Motor neuron (in vitro differentiated cells): ENCODE measurements around the gene NPM1. TPM values are rescaled to one million over a fixed set of nuclear protein-coding genes. Genes with fewer than 3 reads are reported as not detected.

Experiments used
- ATAC-seq, 8 experiments: fragments of 200-7000 bp; cut with Tn5 transposase; replicated peaks in 6 of 8; 2 replicates each; pipeline ENCODE4 v1.8.0; 2021; ENCODE audit warnings: mild to moderate bottlenecking in 8 of 8, moderate library complexity in 8 of 8
- H3K27ac ChIP-seq, 2 donors: fragments of 250-450 bp; sonication (Bioruptor Pico); 2 replicates each; pipeline ENCODE4 v1.9.0; 2021; ENCODE audit warnings: antibody characterized with exemption in 2 of 2, mild to moderate bottlenecking in 2 of 2, moderate library complexity in 1 of 2
- H3K4me1 ChIP-seq, 2 donors: fragments of 250-450 bp; sonication (Bioruptor Pico); replicated peaks in 1 of 2; 2 replicates each; pipeline ENCODE4 v1.6.1; 2021; ENCODE audit warnings: antibody characterized with exemption in 2 of 2, mild to moderate bottlenecking in 2 of 2, moderate library complexity in 1 of 2
- H3K4me3 ChIP-seq, 5 donors: fragments of 250-450 bp; sonication (Bioruptor Pico); 2 replicates each; pipeline ENCODE4 v1.9.0; 2021; ENCODE audit warnings: antibody characterized with exemption in 5 of 5, mild to moderate bottlenecking in 5 of 5, moderate library complexity in 4 of 5
- WGBS, 10 experiments: fragments of 450-650 bp; shearing (Covaris generic); methylation state at CpG; one replicate each; pipeline ENCODE4 v1.0.0; 2022; 5-methylcytosine and 5-hydroxymethylcytosine counted together
- in situ Hi-C, 9 experiments: fragments of 400-800 bp; cut with MboI; loops; one replicate each; pipeline ENCODE4 v1.15.0; 2021; ENCODE audit warnings: low sequenced_read_pairs in 9 of 9, low pct_unique_long_range_greater_than_20kb in 2 of 9; ENCODE audit not compliant: unreplicated experiment in 9 of 9
- total RNA-seq, 8 experiments: library from RNA; unstranded; fragments of 300-600 nt; gene quantifications; 2 replicates each; pipeline versions ENCODE4 v1.2.3 to v1.2.4, GENCODE V29; 2022

Gene NPM1
- total RNA-seq, 8 experiments from 2014 or later, result 1,095 to 3,241 (median 1,712) TPM

- Histone ChIP-seq H3K4me1 (peaks cover 30 to 40% of the 10 kb centered on the region in 2 donors), H3K27ac (peak overlapping the region; percentile 4 to 20), H3K4me3 (no peak overlapping the region)
- in situ Hi-C loops, result no loop called here
- ATAC-seq, result peak in 5 of 8 experiments; percentile 7 to 56 (median 19)
- 60 to 100% (median 88%) methylated on average over 1 to 5 of the region's 13 CpGs; no CpG with 5 or more reads in 6 of the 10 experiments for WGBS, 10 experiments
Measured at GRCh38 chr5:171436804-171437285, 49.2 kb downstream of the NPM1 start.

DNA sequence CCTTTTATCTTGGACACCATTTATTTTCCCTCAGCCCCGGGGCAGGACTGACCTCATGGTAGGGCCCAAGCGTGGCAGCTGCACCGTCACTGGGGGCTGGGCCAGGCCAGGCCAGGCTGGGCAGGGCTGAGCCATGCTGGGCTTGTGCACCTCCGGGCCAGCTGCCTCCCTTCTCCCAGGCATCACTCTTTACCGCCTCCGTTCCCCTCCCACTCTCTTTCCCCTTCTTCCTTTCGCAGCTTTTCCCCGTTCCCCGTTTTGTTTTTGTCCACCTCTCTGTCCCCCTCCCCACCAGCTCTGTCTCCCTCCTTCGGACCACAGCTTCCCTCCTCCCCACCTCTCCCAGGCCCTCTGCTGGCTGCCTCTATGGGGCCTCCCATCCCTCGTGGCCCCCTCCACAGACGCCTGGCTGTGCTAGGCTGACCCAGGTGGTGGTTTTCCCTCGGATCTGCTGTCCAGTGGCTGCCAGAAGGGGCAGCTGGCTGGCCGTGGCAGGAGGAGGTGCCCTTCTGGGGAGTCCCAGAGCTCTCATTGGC is 49.7 kb downstream of the NPM1 start:
- Histone ChIP-seq H3K4me3 (no peak overlapping the region), H3K27ac (peak overlapping the region; percentile 4 to 20), H3K4me1 (peaks cover 30 to 43% of the 10 kb centered on the region in 2 donors)
- peak in 6 of 8 experiments; percentile 18 to 79 (median 74) for ATAC-seq
- in situ Hi-C loops, result no loop called here
- WGBS, 10 experiments, result 37 to 60% methylated on average over 1 to 10 of the region's 14 CpGs; no CpG with 5 or more reads in 8 of the 10 experiments

DNA sequence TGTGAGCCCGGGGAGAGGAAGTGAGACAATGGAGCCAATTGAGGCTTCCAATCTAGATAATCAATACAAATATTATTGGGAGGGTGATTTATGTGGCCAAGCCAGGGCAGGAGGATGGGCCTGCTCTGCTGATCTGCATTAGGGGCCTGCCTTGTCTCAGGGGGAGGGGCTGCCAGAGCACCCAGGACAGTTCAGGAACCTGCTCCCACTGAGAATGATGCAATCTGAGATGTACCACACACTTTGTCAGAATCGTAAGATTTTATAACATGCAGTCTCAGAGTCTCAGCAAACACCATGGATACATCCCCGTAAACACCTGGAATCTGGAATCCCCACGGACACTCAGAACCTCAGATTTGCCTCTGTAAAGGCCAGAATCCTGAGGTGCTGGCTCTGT is 51.1 kb downstream of the NPM1 start:
- peaks cover 19 to 32% of the 10 kb centered on the region in 2 donors for H3K4me1 ChIP-seq
- H3K27ac ChIP-seq, result peak overlapping the region; percentile 52 to 68
- peak in 5 of 8 experiments; percentile 59 to 80 (median 61) for ATAC-seq
- no peak overlapping the region for H3K4me3 ChIP-seq
- 0 to 100% (median 62%) methylated on average over 1 to 2 of the region's 4 CpGs; no CpG with 5 or more reads in 7 of the 10 experiments for WGBS, 10 experiments
- in situ Hi-C loops, result no loop called here

GRCh38 chr5:171441246-171441791 is 53.7 kb downstream of the NPM1 start:
- in situ Hi-C loops, result no loop called here
- WGBS, 10 experiments, result 57 to 100% (median 94%) methylated on average over 1 to 8 of the region's 14 CpGs; no CpG with 5 or more reads in 1 of the 10 experiments
- Histone ChIP-seq H3K4me3 (no peak overlapping the region), H3K27ac (no peak overlapping the region), H3K4me1 (peaks cover 23 to 32% of the 10 kb centered on the region in 2 donors)
- peak in 1 of 8 experiments; percentile 17 for ATAC-seq

GRCh38 chr5:171442287-171443042 is 54.8 kb downstream of the NPM1 start:
- H3K27ac ChIP-seq, result no peak overlapping the region
- H3K4me3 ChIP-seq, result no peak overlapping the region
- no peak for ATAC-seq
- WGBS, 10 experiments, result 59 to 92% (median 72%) methylated on average over 2 to 8 of the region's 13 CpGs; no CpG with 5 or more reads in 2 of the 10 experiments
- in situ Hi-C loops, result no loop called here
- peaks cover 17 to 24% of the 10 kb centered on the region in 2 donors for H3K4me1 ChIP-seq

- Histone ChIP-seq H3K27ac (no peak overlapping the region), H3K4me1 (peaks cover 6 to 12% of the 10 kb centered on the region in 2 donors), H3K4me3 (no peak overlapping the region)
- 60 to 100% (median 85%) methylated on average over 2 to 4 of the region's 12 CpGs; no CpG with 5 or more reads in 6 of the 10 experiments for WGBS, 10 experiments
- in situ Hi-C loops, result no loop called here
- peak in 2 of 8 experiments; percentile 57 to 60 for ATAC-seq
Measured at GRCh38 chr5:171444582-171444981, 56.9 kb downstream of the NPM1 start.

DNA sequence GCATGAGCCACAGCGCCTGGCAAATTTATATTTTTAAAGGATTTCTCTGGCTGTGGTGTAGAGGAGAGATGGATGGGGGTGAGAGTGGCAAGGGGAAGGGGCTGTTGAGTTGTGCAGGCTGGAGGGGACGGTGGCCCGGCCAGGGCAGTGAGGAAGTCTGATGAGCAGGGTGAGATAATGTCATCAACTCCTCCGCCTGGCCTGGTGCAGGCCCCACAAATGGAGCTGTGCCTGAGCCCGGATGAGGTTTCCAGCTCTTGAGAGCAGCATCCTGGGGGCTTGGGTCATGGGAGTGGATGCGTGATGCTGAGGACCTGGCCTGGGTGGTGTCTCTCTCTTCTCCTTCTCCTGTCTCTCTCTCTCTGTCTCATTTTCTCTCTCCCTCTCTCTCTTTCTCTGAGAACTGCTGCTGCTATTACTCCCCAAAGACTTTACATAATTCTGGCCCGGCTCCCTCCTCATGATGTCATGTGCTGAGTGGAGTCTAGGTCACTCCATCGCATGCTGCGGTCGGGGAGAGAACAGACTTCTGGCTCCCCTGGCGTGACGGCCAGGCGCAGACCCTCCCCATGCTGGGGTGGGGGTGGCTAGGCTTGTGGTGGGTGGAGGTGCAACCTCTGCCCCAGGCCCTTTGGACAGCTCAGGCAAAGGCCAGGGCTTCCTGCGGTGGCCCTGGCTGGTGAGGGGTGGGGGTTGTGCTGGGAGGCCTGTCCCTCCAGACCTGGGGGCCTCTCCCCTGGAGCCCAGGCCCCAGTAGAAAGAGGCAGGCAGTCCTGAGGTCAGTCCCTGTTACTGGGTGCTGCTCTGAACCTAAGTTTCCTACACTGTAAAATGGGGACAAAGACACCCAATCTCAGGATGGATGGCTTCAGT is 58.2 kb downstream of the NPM1 start:
- Histone ChIP-seq H3K4me3 (no peak overlapping the region), H3K4me1 (peaks cover 6 to 17% of the 10 kb centered on the region in 2 donors), H3K27ac (peak overlapping the region in 1 of 2 donors; percentile 12)
- peak in 7 of 8 experiments; percentile 13 to 84 (median 58) for ATAC-seq
- in situ Hi-C loops, result no loop called here
- WGBS, 10 experiments, result 40 to 100% (median 80%) methylated on average over 1 to 2 of the region's 14 CpGs; no CpG with 5 or more reads in 5 of the 10 experiments

GRCh38 chr5:171447226-171447625 is 59.6 kb downstream of the NPM1 start:
- 60 to 100% (median 95%) methylated on average over 1 to 5 of the region's 5 CpGs; no CpG with 5 or more reads in 2 of the 10 experiments for WGBS, 10 experiments
- in situ Hi-C loops, result no loop called here
- Histone ChIP-seq H3K4me1 (peaks cover 6 to 23% of the 10 kb centered on the region in 2 donors), H3K4me3 (no peak overlapping the region), H3K27ac (no peak overlapping the region)
- no peak for ATAC-seq

DNA sequence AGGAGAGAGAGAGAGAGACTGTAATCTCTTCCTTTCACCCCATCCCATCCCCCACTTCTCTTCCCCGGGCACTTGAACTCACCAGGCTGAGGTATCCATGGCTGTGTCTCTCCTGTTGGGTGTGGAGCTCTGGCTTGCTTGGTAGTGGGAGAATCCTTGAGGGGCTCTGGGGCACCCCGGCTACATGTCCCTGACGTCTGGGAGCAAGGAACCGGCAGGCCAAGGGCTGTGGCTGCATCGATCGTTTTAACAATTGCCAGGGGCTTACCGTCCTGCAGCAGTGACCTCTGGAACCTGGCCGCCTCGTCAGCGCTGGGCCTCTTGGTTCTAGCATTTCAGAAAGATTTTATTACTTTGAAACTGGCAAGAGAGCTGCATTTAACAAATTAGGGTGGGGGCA is 61.8 kb downstream of the NPM1 start:
- Histone ChIP-seq H3K27ac (no peak overlapping the region), H3K4me3 (no peak overlapping the region), H3K4me1 (peaks cover 3 to 23% of the 10 kb centered on the region in 2 donors)
- ATAC-seq, result no peak
- in situ Hi-C loops, result no loop called here
- WGBS, 10 experiments, result 100% methylated on average over 1 to 2 of the region's 10 CpGs; no CpG with 5 or more reads in 8 of the 10 experiments

DNA sequence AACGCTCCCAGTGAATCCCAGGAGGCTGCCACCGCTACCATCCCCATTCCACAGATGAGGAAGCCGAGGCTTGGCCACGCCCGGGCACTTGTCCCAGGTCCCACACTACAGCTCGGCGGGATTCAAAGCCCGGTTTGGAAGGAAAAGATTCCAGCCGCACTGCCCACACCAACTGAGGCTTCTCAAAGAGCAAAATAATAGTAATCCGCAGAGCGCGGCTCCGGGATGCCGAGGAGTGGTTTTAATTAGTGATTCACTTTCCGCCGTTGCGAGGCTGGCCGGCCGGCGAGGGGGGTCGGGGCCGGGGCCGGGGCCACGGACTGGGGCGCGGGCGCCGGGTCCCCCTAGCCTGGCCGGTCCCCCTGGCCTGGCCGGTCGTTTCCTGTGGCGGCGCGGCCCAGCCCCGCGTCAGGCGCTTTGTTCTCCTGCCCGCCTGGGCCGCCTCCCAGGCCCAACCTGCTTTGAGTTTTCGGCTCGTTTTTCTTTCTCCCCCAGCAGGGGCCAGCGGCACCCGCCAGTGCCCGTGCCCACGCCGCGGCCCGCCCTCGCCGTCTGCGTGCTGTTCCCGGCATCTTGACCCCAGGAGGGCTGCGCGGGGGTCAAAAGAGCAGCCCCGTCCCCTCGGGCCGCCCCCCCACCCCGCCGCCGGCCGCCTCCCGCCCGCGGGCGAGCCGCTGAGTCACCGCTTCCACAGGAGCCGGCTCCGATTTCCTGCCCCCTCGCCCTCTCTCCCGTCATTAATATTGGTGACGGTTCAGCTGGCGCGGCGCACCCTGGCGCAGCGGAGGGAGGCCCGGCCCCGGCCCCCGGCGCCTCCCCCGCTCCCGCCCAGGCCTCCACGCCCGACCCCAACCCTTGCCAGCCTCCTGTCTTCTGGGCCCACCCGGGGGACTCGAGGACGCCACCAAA is 63.0 kb downstream of the NPM1 start:
- in situ Hi-C loops, result no loop called here
- no peak overlapping the region for H3K27ac ChIP-seq
- peaks cover 3 to 23% of the 10 kb centered on the region in 2 donors for H3K4me1 ChIP-seq
- peak overlapping the region in 1 of 5 donors; percentile 16 for H3K4me3 ChIP-seq
- ATAC-seq, result peak; percentile 72 to 93 (median 86)
- WGBS, 10 experiments, result 20 to 100% (median 29%) methylated on average over 2 to 6 of the region's 88 CpGs; no CpG with 5 or more reads in 7 of the 10 experiments

DNA sequence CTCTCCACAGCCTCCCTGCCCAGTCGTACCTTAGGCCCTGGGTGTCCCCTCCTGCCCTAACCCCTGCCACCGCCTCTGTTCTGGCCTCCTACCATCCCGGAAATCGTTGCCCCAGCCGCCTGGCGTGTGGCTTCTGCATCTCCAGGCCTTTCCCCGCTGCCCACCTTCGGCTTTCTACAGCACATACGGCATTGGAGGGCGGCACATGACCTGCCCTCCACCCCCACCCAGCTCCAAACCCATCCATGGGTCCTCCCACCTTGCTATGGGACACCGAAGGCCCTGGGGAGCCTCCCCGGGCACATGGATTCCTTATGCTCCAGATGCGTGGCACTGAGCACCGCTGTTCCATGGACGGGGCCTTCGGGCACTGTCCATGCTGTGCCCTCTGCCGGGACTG is 63.8 kb downstream of the NPM1 start:
- Histone ChIP-seq H3K4me1 (peaks cover 3 to 19% of the 10 kb centered on the region in 2 donors), H3K27ac (no peak overlapping the region), H3K4me3 (no peak overlapping the region)
- in situ Hi-C loops, result no loop called here
- ATAC-seq, result peak in 1 of 8 experiments; percentile 33
- WGBS, 10 experiments, result no CpG with 5 or more reads among the region's 17 CpGs
